Testis (tissue), 2 donors: ENCODE measurements around the gene DDR2.
"Not testable (repeated sequence)": the region's sequence is repeated elsewhere in the genome, so short reads cannot be mapped to it uniquely, and the experiment has no call there.

Experiments used
- CTCF ChIP-seq, 3 experiments: fragments of 450-650 bp in 2 of 3; fragments of 200-600 bp in 1 of 3; sonication (generic) in 1 of 3; IDR thresholded peaks; one replicate each; pipeline ENCODE4 v1.5.1; 2016 to 2019; ENCODE audit warnings: antibody characterized with exemption in 3 of 3, mild to moderate bottlenecking in 2 of 3, moderate library complexity in 1 of 3
- POLR2A ChIP-seq: fragments of 450-650 bp; IDR thresholded peaks from one replicate; pipeline ENCODE4 v1.6.1; 2017; ENCODE audit warnings: antibody characterized with exemption, mild to moderate bottlenecking, moderate library complexity

DNA sequence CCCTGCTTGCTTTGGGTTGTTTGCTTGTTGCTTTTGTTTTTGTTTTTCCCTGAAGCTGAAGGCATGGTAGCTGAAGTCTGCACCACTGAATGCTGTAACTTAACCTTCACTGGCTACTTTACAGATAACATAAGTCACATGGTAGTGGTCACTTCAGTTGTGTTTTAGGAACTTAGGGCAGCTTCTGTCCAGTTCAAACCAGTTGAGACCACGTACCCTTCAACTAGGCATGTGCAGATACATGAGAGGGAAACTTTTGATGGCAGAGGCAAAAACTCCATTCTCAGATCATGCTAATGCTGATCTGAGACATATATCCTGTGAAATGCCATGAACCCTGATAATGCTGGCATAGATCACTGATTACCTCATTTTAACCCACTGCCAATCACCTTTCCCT, 186.4 kb downstream of the DDR2 start:
- TF ChIP-seq CTCF (IDR thresholded peaks at IDR 0.05); POLR2A: not testable (repeated sequence)
